Fibroblast of lung (primary cell): ENCODE results near the gene SCGB3A2.

ENCODE experiments used
- EZH2 ChIP-seq: IDR thresholded peaks from 2 replicates; pipeline ENCODE4 v1.5.1; 2012; ENCODE audit warnings: low read length, control low read depth, mild to moderate bottlenecking; ENCODE audit errors: missing control alignments
- TF ChIP-seq, protein P1 (sequence below), 2 donors: IDR thresholded peaks in 1 of 2; conservative IDR thresholded peaks in 1 of 2; 1 replicate in 1 of 2; 2 replicates in 1 of 2; pipeline ENCODE4 v1.5.1; 2011 to 2012; ENCODE audit warnings: low read length in 2 of 2, control low read depth in 1 of 2, inconsistent platforms in 1 of 2, low read depth in 1 of 2, mild to moderate bottlenecking in 1 of 2

DNA sequence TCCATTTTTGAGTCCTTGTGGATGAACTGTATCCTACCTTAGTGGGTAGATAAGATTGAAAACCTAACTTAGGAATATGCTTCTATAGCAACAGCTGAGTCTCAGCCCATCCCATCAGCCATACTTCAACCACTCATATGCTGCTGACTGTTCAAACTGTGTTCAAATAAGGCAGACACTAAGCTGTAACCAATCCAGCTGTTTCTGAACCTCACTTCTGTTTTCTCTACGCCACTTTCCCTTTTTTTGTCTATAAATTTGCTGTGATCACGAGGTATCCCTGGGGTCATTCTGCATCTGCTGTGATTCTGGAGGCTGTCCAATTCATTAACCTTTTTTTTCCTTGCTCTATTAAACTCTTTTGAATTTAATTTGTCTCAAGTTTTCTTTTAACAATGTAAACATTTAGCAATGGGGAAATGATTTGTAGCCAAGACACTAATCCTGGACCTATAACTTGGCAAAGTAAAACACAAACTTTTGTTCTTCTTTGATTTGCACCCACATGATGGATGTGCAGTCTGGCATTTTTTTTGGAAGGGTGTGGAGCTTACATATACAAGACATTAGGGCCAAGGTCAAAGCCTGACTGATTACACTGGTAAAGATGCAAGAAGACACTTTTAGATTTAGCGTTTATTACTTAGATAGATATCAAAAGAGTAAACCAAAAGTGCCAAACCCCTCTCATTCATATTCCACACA lies 14.9 kb upstream of the SCGB3A2 start:
- TF ChIP-seq, protein P1, sequence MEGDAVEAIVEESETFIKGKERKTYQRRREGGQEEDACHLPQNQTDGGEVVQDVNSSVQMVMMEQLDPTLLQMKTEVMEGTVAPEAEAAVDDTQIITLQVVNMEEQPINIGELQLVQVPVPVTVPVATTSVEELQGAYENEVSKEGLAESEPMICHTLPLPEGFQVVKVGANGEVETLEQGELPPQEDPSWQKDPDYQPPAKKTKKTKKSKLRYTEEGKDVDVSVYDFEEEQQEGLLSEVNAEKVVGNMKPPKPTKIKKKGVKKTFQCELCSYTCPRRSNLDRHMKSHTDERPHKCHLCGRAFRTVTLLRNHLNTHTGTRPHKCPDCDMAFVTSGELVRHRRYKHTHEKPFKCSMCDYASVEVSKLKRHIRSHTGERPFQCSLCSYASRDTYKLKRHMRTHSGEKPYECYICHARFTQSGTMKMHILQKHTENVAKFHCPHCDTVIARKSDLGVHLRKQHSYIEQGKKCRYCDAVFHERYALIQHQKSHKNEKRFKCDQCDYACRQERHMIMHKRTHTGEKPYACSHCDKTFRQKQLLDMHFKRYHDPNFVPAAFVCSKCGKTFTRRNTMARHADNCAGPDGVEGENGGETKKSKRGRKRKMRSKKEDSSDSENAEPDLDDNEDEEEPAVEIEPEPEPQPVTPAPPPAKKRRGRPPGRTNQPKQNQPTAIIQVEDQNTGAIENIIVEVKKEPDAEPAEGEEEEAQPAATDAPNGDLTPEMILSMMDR (conservative IDR thresholded peaks at IDR 0.05 in 1 of 2, IDR thresholded peaks at IDR 0.05 in 1 of 2; ENCODE audit: low read depth in 1 of 2, low read length in 2 of 2), result no peak
- TF ChIP-seq EZH2, result no peak
